GM18858 (cell line): Measurements from ENCODE around the gene SMAD6.
"Not testable (repeated sequence)": the region's sequence is repeated elsewhere in the genome, so short reads cannot be mapped to it uniquely, and the experiment has no call there.

Experiments
- ATAC-seq: cut with Tn5 transposase; IDR thresholded peaks from one replicate; pipeline ENCODE4 v1.9.1; 2021; ENCODE audit not compliant: unreplicated experiment

The SMAD6 gene

GRCh38 chr15:66756295-66756694 lies 54.3 kb downstream of the SMAD6 start:
- no peak for ATAC-seq

- ATAC-seq = no peak
These were observed 55.0 kb downstream of the SMAD6 start for GRCh38 chr15:66757030-66757429.

GRCh38 chr15:66757521-66757920 lies 55.5 kb downstream of the SMAD6 start:
- no peak for ATAC-seq

GRCh38 chr15:66758217-66758616 lies 56.2 kb downstream of the SMAD6 start:
- ATAC-seq = not testable (repeated sequence)

GRCh38 chr15:66758844-66759243 lies 56.8 kb downstream of the SMAD6 start:
- ATAC-seq = no peak

- no peak for ATAC-seq
These were observed 58.3 kb downstream of the SMAD6 start for GRCh38 chr15:66760097-66760967.

GRCh38 chr15:66760968-66761725 lies 59.1 kb downstream of the SMAD6 start:
- no peak for ATAC-seq

- ATAC-seq = no peak
These were observed 59.9 kb downstream of the SMAD6 start for GRCh38 chr15:66761726-66762595.

- ATAC-seq = no peak
These were observed 61.4 kb downstream of the SMAD6 start for GRCh38 chr15:66763186-66764071.

- no peak for ATAC-seq
These were observed 62.2 kb downstream of the SMAD6 start for GRCh38 chr15:66764072-66764786.

- no peak for ATAC-seq
These were observed 63.6 kb downstream of the SMAD6 start for GRCh38 chr15:66765478-66766281.

GRCh38 chr15:66766282-66767230 lies 64.5 kb downstream of the SMAD6 start:
- ATAC-seq = no peak

- ATAC-seq = no peak
These were observed 65.2 kb downstream of the SMAD6 start for GRCh38 chr15:66767240-66767659.

GRCh38 chr15:66768987-66769386 lies 67.0 kb downstream of the SMAD6 start:
- ATAC-seq = no peak

- no peak for ATAC-seq
These were observed 68.7 kb downstream of the SMAD6 start for GRCh38 chr15:66770518-66771350.

GRCh38 chr15:66771351-66771650 lies 69.3 kb downstream of the SMAD6 start:
- no peak for ATAC-seq

GRCh38 chr15:66772604-66773128 lies 70.6 kb downstream of the SMAD6 start:
- no peak for ATAC-seq
